HG03097 (cell line): Measurements from ENCODE around the gene ARHGEF10L.

Experiments used
- ATAC-seq: cut with Tn5 transposase; IDR thresholded peaks from one replicate; pipeline ENCODE4 v1.9.1; 2021; ENCODE audit not compliant: unreplicated experiment, low FRiP score

Gene ARHGEF10L

GRCh38 chr1:17586172-17586964, 46.9 kb downstream of the ARHGEF10L start:
- no peak for ATAC-seq

- ATAC-seq, result no peak
Measured at GRCh38 chr1:17587693-17588047, 48.2 kb downstream of the ARHGEF10L start.

GRCh38 chr1:17588048-17588871, 48.8 kb downstream of the ARHGEF10L start:
- no peak for ATAC-seq

- ATAC-seq, result no peak
Measured at GRCh38 chr1:17591814-17592430, 52.4 kb downstream of the ARHGEF10L start.

DNA sequence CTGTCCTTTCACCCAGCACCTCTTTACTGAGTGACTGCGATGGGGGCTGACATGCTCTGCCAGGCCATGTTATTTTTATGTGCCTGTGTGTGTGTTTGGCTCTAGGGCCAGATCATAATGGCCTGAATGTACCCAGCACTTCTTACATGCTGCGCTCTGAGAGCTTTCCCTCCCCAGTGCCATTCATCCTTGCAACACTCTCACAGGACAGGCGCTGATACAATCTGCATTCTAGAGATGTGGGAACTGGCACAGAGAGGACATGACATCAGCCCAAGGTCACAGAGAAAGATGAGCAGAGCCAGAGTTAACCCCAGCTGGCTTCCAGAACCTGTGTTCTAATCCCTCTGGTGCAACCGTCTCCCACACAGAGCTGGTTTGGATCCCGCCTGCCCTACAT, 54.5 kb downstream of the ARHGEF10L start:
- ATAC-seq, result no peak

GRCh38 chr1:17594690-17595601, 55.4 kb downstream of the ARHGEF10L start:
- ATAC-seq, result no peak

DNA sequence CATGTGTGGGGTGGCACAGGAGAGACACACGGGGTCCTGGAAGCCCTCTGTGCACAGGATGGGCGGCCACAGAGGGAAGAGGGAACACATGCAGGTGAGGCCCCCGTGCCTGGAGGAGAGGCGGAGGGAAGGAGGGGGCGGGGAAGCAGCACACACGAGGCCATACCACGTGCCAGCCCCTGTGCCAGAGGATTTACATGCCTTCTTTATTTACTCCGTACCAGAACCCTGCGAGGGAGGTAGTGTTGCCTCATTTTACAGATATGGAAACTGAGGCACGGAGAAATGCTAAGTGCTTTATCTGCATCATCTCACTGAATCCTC, 56.1 kb downstream of the ARHGEF10L start:
- no peak for ATAC-seq

GRCh38 chr1:17596186-17596585, 56.7 kb downstream of the ARHGEF10L start:
- ATAC-seq, result no peak

DNA sequence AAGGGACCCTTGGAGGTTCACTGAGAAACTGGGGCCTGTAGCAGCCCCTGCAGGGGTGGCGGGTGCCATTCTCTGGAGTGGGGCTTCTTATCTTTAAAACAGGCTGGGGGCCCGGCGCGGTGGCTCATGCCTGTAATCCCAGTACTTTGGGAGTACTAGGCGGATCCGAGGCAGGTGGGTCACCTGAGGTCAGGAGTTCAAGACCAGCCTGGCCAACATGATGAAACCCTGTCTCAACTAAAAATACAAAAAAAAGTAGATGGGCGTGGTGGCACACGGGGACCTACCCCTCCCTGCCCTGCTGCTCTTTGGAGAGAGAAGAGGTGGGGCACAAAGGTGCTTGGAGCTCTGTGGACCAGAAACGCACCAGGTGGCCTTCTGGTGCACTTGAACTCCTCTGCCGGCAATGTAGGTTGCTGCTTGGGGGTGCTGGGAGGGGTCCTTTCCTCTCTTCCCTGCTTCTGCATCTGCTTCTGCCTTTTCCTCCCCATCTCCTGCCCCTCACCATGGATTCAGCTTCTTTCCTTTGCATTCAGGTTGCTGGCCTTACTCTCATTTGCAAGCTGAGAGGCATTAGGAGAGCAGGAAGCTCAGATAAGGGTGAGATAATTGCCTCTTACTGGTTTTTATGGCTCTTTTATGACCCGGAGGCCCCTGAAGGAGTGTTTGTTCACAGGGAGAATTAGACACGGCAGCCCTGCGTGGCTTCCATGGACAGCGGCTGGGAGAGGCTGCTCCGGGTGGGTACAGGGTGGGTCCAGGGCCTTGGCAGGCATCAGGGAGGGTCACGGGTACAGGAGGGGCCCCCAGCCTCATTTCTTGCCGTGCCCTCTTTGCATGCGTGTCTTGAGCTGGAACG, 57.4 kb downstream of the ARHGEF10L start:
- no peak for ATAC-seq

DNA sequence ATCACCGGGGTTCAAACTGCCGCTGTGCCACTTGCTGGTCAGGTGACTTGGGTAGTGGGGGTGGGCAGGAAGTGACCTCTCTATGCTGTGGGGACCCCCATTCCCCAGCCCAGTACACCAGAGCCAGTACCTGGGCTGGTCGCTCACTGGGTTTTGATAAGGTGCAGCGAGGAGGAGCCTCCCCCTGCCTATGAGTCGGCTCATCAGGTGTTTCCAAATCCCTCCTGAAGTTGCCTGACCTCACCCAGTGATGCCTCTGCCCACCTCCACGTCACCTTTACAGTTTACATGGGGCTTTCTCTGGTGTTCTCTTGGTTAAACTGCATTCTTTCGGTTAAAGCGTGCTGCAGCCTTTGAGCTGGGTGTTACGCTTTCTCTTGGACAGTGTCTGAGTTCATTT, 58.2 kb downstream of the ARHGEF10L start:
- ATAC-seq, result no peak

DNA sequence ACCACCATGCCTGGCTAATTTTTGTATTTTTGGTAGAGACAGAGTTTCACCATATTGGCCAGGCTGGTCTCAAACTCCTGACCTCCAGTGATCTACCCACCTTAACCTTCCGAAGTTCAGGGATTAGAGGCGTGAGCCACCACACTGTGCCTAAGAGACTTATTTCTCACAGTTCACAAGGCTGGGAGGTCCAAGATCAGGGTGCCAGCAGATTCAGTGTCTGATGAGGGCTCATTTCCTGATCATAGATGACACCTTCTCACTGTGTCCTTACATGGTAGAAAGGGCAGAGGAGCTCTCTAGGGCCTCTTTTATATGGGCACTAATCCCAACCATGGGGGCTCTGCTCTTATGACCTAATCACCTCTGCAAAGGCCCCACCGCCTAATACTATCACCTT, 58.8 kb downstream of the ARHGEF10L start:
- no peak for ATAC-seq

- no peak for ATAC-seq
Measured at GRCh38 chr1:17599291-17599953, 59.9 kb downstream of the ARHGEF10L start.

GRCh38 chr1:17599954-17600300, 60.4 kb downstream of the ARHGEF10L start:
- ATAC-seq, result no peak

- no peak for ATAC-seq
Measured at GRCh38 chr1:17600321-17600720, 60.8 kb downstream of the ARHGEF10L start.

- no peak for ATAC-seq
Measured at GRCh38 chr1:17601643-17602382, 62.3 kb downstream of the ARHGEF10L start.

DNA sequence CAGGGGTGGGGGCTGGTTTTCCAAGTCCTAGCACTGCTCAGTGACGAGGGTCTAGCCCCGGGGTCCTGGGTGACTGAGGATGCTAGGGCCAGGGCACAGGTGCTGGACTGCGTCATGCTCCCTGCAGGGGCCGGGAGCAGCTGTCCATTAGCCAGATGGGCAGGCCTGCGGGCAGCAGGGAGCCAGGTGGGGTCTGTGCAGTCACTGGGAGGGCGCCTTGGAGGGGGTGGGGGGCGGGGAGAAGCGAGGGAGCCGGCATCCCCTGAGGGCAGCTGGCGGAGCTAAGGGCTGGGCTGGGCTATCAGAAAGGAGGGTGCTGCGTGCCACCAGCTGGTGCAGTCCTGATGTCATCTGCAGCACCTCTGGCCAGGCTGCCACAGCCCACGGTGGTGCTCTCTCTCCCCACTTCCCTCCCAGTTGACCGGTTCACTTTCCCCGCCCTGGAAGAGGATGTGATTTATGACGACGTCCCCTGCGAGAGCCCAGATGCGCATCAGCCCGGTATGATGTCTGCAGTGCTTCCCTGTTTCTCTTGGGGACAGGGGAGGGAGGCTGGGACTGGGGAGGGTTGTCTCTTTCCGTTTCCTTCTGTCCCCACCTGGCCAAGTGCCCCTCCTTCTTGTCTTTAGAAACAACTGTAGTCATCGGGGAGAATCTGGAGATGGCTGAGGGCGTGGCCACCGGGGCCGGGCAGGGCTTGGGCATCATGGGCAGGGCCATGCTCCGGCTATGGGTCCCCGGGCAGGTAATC, 63.8 kb downstream of the ARHGEF10L start:
- ATAC-seq, result no peak

DNA sequence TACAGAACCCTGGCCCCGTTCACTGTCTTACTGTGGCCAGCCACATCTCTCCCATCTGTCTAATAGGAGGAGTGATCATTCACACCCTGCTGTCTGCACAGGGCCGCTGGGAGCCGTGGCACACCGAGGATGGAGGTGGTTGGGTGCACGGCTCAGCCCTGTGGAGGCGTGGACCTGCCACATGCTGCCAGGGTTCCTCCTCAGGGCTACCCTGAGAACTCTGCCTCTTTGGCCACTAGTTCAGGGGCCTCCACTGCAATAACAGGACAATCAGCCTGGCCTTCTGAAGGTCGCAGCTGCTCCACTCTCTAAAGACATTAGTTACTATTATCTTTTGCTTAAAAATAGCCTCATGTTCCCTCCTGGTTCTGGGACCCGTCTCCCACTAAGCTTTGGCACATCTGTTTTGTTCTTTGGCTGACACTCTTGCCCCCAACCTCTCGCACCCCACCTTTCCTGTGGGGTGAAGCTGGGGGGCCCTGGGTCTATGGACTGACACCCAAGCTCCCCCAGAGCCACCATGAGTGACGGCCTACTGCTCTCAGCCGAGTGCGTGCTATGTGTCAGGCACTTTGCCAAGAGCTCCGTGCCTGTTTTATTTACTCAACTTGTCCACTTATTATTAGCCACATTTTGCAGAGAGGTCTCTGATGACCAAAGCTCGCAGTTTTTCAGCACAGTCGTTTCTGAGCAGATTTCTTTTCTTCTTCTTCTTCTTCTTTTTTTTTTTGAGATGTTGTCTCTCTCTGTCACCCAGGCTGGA, 66.3 kb downstream of the ARHGEF10L start:
- no peak for ATAC-seq
